ENCODE data around the gene IFNL2. TPM values are rescaled to one million over a fixed set of nuclear protein-coding genes. Genes with fewer than 3 reads are reported as not detected.
"Not testable (repeated sequence)": the region's sequence is repeated elsewhere in the genome, so short reads cannot be mapped to it uniquely, and the experiment has no call there.

Gene IFNL2
- total RNA-seq, 2 experiments from 2014 or later, result not detected

- Mint-ChIP-seq H3K27ac (no peak overlapping the region), H3K27me3 (peaks cover 4% of the 10 kb centered on the region), H3K4me3 (no peak overlapping the region), H3K9me3 (ENCODE audit: low read depth) (no peaks in the 10 kb centered on the region), H3K36me3 (ENCODE audit: low read depth) (no peaks in the 10 kb centered on the region), H3K4me1 (peaks cover 4% of the 10 kb centered on the region)
- intact Hi-C loops (cut with DNase I, micrococcal nuclease), result no loop called here
- ATAC-seq, result no peak
- DNase-seq, result no peak
- CTCF ChIA-PET, result interaction anchor here (0.6 kb wide), 1 partner anchor 620 kb away, joined by 3 read pairs; no protein-coding TSS in a partner anchor
- POLR2A ChIA-PET, result no interaction called here
Measured at GRCh38 chr19:39254531-39255345, 13.5 kb upstream of the IFNL2 start.

GRCh38 chr19:39257227-39257626 lies 11.0 kb upstream of the IFNL2 start:
- Mint-ChIP-seq H3K36me3 (ENCODE audit: low read depth) (no peaks in the 10 kb centered on the region), H3K27me3 (peaks cover 11% of the 10 kb centered on the region), H3K9me3 (ENCODE audit: low read depth) (no peaks in the 10 kb centered on the region), H3K27ac (no peak overlapping the region), H3K4me1 (peaks cover 4% of the 10 kb centered on the region), H3K4me3 (no peak overlapping the region)
- DNase-seq (no peak), ATAC-seq (no peak)
- ChIA-PET CTCF (interaction anchor here (1.2 kb wide), 1 partner anchor 47 kb away, joined by 3 read pairs; no protein-coding TSS in a partner anchor), POLR2A (interaction anchor here (0.7 kb wide), 1 partner anchor 17 kb away, joined by 3 read pairs; no protein-coding TSS in a partner anchor)
- intact Hi-C loops (cut with DNase I, micrococcal nuclease), result no loop called here

GRCh38 chr19:39261704-39262103 lies 6.5 kb upstream of the IFNL2 start:
- POLR2A ChIA-PET, result no interaction called here
- Mint-ChIP-seq H3K9me3 (ENCODE audit: low read depth) (no peaks in the 10 kb centered on the region), H3K4me1 (peaks cover 7% of the 10 kb centered on the region), H3K27ac (no peak overlapping the region), H3K36me3 (ENCODE audit: low read depth) (no peaks in the 10 kb centered on the region), H3K27me3 (peaks cover 36% of the 10 kb centered on the region), H3K4me3 (no peak overlapping the region)
- intact Hi-C loops (cut with DNase I, micrococcal nuclease), result no loop called here
- no peak for ATAC-seq
- DNase-seq, result no peak
- CTCF ChIA-PET, result interaction anchor here (1.5 kb wide), 1 partner anchor 10 kb away, joined by 4 read pairs; no protein-coding TSS in a partner anchor

GRCh38 chr19:39262496-39262895 lies 5.7 kb upstream of the IFNL2 start:
- ChIA-PET POLR2A (no interaction called here), CTCF (interaction anchor here (1.5 kb wide), 1 partner anchor 11 kb away, joined by 4 read pairs; no protein-coding TSS in a partner anchor)
- no peaks in the 10 kb centered on the region for H3K9me3 Mint-ChIP-seq (ENCODE audit: low read depth)
- ATAC-seq (no peak), DNase-seq (no peak)
- peaks cover 36% of the 10 kb centered on the region for H3K27me3 Mint-ChIP-seq
- peaks cover 7% of the 10 kb centered on the region for H3K4me1 Mint-ChIP-seq
- intact Hi-C loops (cut with DNase I, micrococcal nuclease), result no loop called here
- no peaks in the 10 kb centered on the region for H3K36me3 Mint-ChIP-seq (ENCODE audit: low read depth)
- no peak overlapping the region for H3K4me3 Mint-ChIP-seq
- H3K27ac Mint-ChIP-seq, result no peak overlapping the region

- ChIA-PET POLR2A (no interaction called here), CTCF (no interaction called here)
- intact Hi-C loops (cut with DNase I, micrococcal nuclease), result no loop called here
- Mint-ChIP-seq H3K4me3 (no peak overlapping the region), H3K4me1 (peaks cover 2% of the 10 kb centered on the region), H3K27ac (no peak overlapping the region), H3K36me3 (ENCODE audit: low read depth) (no peaks in the 10 kb centered on the region), H3K9me3 (ENCODE audit: low read depth) (no peaks in the 10 kb centered on the region), H3K27me3 (peaks cover 36% of the 10 kb centered on the region)
- DNase-seq (no peak), ATAC-seq (no peak)
Measured at GRCh38 chr19:39263912-39264305, 4.3 kb upstream of the IFNL2 start.

GRCh38 chr19:39264306-39265290 lies 3.6 kb upstream of the IFNL2 start:
- peak; percentile 8 for DNase-seq
- Mint-ChIP-seq H3K4me1 (peaks cover 2% of the 10 kb centered on the region), H3K27me3 (peaks cover 36% of the 10 kb centered on the region), H3K9me3 (ENCODE audit: low read depth) (no peaks in the 10 kb centered on the region), H3K4me3 (no peak overlapping the region), H3K36me3 (ENCODE audit: low read depth) (no peaks in the 10 kb centered on the region), H3K27ac (no peak overlapping the region)
- ChIA-PET CTCF (interaction anchor here (0.7 kb wide), 1 partner anchor 155 kb away, joined by 3 read pairs; no protein-coding TSS in a partner anchor), POLR2A (no interaction called here)
- ATAC-seq, result peak; percentile 42
- intact Hi-C loops (cut with DNase I, micrococcal nuclease), result no loop called here

GRCh38 chr19:39265321-39265916 lies 2.8 kb upstream of the IFNL2 start:
- Mint-ChIP-seq H3K4me3 (no peak overlapping the region), H3K27ac (no peak overlapping the region), H3K27me3 (peaks cover 38% of the 10 kb centered on the region), H3K4me1 (peaks cover 2% of the 10 kb centered on the region), H3K9me3 (ENCODE audit: low read depth) (no peaks in the 10 kb centered on the region), H3K36me3 (ENCODE audit: low read depth) (no peaks in the 10 kb centered on the region)
- intact Hi-C loops (cut with DNase I, micrococcal nuclease), result no loop called here
- CTCF ChIA-PET, result interaction anchor here (0.7 kb wide), 1 partner anchor 155 kb away, joined by 3 read pairs; no protein-coding TSS in a partner anchor
- POLR2A ChIA-PET, result no interaction called here
- ATAC-seq (peak; percentile 12), DNase-seq (peak; percentile 33)

GRCh38 chr19:39268531-39269223 lies 481 bp downstream of the IFNL2 start:
- DNase-seq; H3K4me3 Mint-ChIP-seq; CTCF ChIA-PET; H3K9me3 Mint-ChIP-seq (ENCODE audit: low read depth); H3K36me3 Mint-ChIP-seq (ENCODE audit: low read depth); intact Hi-C loops (cut with DNase I, micrococcal nuclease); H3K27ac Mint-ChIP-seq; H3K4me1 Mint-ChIP-seq; POLR2A ChIA-PET; ATAC-seq: not testable (repeated sequence)
- peaks cover 22% of the 10 kb centered on the region for H3K27me3 Mint-ChIP-seq

- H3K27ac Mint-ChIP-seq; intact Hi-C loops (cut with DNase I, micrococcal nuclease); CTCF ChIA-PET; ATAC-seq; DNase-seq; H3K9me3 Mint-ChIP-seq (ENCODE audit: low read depth); H3K4me3 Mint-ChIP-seq; POLR2A ChIA-PET; H3K4me1 Mint-ChIP-seq; H3K36me3 Mint-ChIP-seq (ENCODE audit: low read depth): not testable (repeated sequence)
- peaks cover 17% of the 10 kb centered on the region for H3K27me3 Mint-ChIP-seq
Measured at GRCh38 chr19:39269369-39269768, 1.2 kb downstream of the IFNL2 start.

- H3K27ac Mint-ChIP-seq, result no peak overlapping the region
- ChIA-PET POLR2A (interaction anchor here (0.5 to 0.6 kb wide), 2 partner anchors 43 to 161 kb away, joined by 3 read pairs; no protein-coding TSS in a partner anchor), CTCF (no interaction called here)
- no peaks in the 10 kb centered on the region for H3K4me1 Mint-ChIP-seq
- no peak overlapping the region for H3K4me3 Mint-ChIP-seq
- no peaks in the 10 kb centered on the region for H3K36me3 Mint-ChIP-seq (ENCODE audit: low read depth)
- DNase-seq (no peak), ATAC-seq (no peak)
- no peaks in the 10 kb centered on the region for H3K9me3 Mint-ChIP-seq (ENCODE audit: low read depth)
- intact Hi-C loops (cut with DNase I, micrococcal nuclease), result no loop called here
- peaks cover 11% of the 10 kb centered on the region for H3K27me3 Mint-ChIP-seq
Measured at GRCh38 chr19:39270036-39270871, 2.1 kb downstream of the IFNL2 start.

Data from activated CD4-positive, alpha-beta T cell treated with anti-CD3 and anti-CD28 coated beads for 36 hours (primary cell).